Frontal cortex (tissue), 4 donors: ENCODE data around the gene MTREX. TPM values are rescaled to one million over a fixed set of nuclear protein-coding genes. Genes with fewer than 3 reads are reported as not detected.
A peak's percentile ranks its signal among the peaks of the same experiment; 100 is the strongest.

Experiments
- DNase-seq, 2 donors: peaks; one replicate each; pipeline ENCODE4 v3.0.0; 2012; ENCODE audit warnings: low spot score in 2 of 2
- FAIRE-seq: peaks from 2 replicates; lab custom pipeline; 2012; peaks lifted over from hg19 to GRCh38; lab: Jason Lieb, UNC
- total RNA-seq: library from RNA; depleted of rRNA; stranded (reverse); fragments of >200 nt; gene quantifications from one replicate; pipeline ENCODE4 v1.2.3, GENCODE V29; 2014
- donor health status: control.
- donor health status: control.
- donor health status: control.

MTREX gene
- total RNA-seq, 1 donor from 2014 or later = 125 TPM

DNA sequence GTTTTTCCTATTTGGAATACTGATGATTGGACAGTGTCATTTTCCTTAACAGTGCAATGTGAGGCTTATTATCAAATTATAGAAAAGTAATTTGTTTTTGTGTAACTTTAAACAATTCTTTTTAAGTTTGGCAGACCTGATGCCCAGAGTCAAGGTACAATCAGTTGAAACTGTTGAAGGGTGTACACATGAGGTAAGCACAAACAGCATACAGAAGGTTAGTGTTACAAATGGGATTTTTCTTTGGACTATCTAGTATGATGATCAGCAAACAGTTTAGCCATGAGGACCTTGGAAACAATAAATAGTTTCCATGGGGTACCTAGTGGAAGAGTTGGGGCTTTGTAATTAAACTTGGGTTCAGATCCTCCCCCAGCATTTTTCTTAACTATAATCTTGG, 16.2 kb downstream of the MTREX start:
- FAIRE-seq = no peak

GRCh38 chr5:55324815-55325418, 17.1 kb downstream of the MTREX start:
- FAIRE-seq = peak; percentile 94
- DNase-seq = no peak

More for the DNA sequence above, 16.2 kb downstream of the MTREX start:
- no peak for DNase-seq

DNA sequence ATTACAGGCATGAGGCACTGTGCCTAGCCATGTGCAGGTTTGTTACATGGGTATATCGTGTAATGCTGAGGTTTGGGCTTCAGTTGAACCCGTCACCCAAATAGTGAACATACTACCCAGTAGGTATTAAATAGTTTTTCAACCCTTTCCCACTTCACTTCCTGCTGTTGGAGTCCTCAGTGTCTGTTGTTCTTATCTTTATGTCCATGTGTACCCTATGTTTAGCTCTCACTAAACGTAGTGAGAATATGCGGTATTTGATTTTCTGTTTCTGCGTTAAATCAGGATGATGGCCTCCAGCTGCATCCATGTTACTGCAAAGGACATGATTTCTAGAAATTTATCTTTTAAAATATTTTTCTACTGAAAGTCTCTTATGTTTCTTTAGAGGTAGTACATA, 17.8 kb downstream of the MTREX start:
- FAIRE-seq (no peak), DNase-seq (no peak)

GRCh38 chr5:55327281-55327680, 19.5 kb downstream of the MTREX start:
- FAIRE-seq (no peak), DNase-seq (no peak)

DNA sequence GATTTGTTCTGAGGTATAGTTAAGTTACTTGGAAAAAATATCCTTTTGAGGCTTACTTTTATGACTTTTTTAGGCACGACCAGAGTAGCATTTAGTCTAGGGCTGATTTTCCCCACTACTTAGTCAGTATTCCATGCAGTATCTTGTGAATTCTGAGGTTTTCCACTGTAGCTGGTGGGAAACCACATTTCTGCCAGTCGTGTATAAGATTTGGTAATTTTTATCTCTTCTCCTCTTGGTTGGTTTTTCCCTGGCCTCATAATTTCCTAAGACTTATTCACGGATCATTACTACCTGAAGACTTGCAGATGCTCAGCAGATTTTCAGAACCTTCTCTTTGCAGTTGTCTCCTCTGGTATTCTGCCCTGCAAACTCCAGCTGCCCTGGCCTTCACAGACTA, 23.5 kb downstream of the MTREX start:
- no peak for DNase-seq
- no peak for FAIRE-seq

DNA sequence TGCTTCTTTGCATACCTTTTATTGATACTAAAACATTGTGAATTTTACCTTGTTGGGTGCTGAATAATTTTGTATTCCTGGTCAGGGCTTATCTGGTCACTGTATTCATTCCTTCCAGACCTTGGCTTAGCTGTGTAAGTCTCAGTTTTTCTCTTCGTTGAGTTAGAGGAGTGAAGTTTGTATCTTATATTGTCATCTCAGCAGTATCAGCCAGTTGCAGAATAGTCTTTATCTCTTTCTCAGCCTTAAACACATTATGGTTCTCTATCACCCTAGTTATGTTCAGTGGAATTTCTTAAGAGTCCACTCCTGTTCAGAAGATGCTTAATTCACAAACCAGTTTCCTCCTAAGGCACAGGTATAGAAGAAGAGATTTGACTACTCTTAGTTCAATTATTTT, 25.2 kb downstream of the MTREX start:
- DNase-seq (no peak), FAIRE-seq (no peak)

- FAIRE-seq (no peak), DNase-seq (no peak)
These were observed 26.0 kb downstream of the MTREX start for GRCh38 chr5:55333811-55334210.

DNA sequence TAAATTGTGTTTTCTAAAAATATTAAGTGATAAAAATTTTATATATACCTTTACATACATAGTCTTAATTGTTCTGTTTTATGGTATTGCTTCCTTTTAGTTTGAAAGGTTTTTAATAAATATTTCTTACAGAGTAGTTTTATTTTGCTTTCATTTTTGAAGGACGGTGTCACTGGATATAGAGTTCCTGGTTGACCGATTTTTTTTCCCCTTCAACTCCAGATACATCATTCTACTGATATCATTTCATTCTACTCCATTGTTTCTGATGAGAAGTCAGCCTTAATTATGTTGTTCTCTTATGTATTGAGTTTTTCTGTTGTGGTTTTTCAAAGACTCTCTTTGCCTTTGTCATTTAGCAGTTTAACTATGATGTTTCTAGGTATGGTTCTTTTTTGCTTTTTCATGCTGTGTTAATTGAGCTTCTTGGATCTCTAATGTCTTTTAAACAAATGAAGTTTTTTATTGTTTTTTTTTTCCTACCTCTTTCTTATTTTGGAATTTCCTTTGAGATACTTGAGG, 30.4 kb downstream of the MTREX start:
- FAIRE-seq (no peak), DNase-seq (no peak)

DNA sequence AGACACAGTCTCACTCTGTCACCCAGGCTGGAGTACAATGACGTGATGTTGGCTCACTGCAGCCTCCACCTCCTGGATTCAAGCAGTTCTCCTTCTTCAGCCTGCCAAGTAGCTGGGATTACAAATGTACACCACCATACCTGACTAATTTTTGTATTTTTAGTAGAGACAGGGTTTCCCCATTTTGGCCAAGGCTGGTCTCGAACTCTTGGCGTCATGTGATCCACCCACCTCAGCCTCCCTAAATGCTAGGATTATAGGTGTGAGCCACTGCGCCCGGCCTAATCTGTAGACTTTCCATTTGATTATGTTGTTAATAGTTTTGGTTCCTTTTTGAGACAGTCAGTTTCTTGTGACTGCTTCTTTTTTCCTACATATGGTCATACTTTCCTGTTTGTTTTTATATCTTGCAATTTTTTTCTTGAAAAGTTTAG, 31.0 kb downstream of the MTREX start:
- DNase-seq (no peak), FAIRE-seq (no peak)

DNA sequence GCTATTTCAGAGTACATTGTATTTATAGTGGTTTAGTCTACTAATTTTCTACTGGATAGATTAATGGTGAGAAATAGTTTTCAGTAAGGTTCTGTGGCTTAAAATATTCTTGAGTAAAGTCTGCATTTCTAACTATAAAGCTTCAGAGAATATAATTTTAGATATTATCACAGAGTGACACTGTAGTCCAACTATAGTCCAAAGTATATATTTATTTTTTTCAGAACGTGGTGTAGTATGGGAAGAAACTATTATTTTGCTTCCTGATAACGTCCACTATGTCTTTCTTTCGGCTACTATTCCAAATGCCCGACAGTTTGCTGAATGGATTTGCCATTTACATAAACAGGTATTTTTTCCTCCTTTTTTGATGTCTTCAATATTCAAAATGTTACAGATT, 35.3 kb downstream of the MTREX start:
- FAIRE-seq = no peak
- DNase-seq = no peak

DNA sequence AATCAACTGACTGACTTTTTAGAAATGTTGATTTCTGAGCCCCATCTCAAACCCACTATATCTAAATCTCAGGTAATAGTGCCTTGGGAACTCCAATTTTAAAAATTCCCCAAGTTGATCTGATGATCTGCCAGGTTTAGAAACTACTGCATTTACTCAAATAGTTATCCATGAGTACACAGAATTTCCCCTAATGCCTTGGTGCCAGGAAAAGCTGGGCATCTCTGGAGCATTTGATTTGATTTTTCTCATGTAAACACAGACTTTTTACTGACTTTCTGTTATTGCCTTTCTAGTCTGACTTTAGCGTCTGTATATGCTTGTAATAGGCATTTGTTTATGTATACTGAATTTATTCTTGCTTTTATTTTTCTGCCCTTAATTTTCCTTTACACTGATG, 35.8 kb downstream of the MTREX start:
- FAIRE-seq (no peak), DNase-seq (no peak)

DNA sequence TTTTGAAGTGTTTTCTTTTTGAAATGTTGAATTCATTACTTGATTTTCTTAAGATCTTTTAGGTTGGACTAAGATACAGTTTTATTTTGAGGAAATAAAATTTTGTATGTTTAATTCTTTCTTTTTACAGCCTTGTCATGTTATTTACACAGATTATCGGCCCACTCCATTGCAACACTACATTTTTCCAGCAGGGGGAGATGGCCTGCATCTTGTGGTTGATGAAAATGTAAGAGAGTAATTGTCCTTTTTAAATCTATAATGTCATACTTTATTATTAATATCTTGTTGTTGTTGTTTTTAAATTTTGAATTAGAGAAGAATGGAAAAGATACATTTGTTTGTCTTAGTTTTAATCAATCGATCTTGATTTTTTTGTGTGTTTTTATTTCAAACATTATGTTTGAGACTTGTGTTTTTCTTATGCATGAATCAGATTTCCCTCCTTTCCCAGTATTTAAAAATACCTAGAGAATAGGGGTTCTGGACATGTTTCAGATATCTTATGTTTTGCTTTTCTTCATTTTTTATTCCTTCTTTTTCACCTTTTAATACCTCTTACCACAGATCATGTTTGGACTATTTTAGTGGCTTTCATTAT, 36.7 kb downstream of the MTREX start:
- peak; percentile 4 to 12 for DNase-seq
- peak; percentile 98 for FAIRE-seq

DNA sequence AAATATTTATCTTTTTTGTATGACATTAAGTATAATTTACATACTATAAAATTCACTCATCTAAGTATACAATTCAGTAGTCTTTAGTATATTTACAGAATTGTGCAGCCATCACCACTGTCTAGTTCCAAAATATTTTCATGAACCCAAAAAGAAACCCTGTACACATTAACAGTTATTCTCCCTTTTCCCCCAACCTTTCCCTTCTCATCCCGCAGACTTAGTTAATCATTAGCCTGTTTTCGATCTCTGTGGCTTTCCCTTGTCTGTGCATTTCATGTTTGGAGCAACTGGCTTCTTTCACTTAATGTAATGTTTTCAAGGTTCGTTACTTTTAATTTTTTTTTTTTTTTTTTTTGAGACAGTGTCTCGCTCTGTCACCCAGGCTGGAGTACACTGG, 37.5 kb downstream of the MTREX start:
- DNase-seq (no peak), FAIRE-seq (no peak)

- DNase-seq = no peak
- no peak for FAIRE-seq
These were observed 40.0 kb downstream of the MTREX start for GRCh38 chr5:55347786-55348185.

GRCh38 chr5:55350754-55351153, 43.0 kb downstream of the MTREX start:
- DNase-seq (no peak), FAIRE-seq (no peak)

- DNase-seq = no peak
- FAIRE-seq = no peak
These were observed 49.1 kb downstream of the MTREX start for GRCh38 chr5:55356896-55357295.

DNA sequence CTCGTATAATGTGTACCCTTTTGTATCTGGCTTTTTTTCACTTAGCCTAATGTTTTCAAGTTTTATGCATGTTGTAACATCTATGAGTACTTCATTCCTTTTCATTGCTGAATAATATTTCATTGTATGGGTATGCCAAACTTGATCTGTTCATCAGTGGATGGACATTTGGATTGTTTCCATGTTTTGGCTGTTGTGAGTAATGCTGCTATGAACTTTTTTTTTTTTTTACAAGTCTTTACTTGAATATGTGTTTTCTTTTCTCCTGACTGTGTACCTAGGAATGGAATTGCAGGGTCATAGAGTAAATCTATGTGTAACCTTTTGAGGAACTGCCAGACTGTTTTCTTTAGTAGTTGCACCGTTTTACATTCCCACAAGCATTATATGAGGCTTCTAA, 52.4 kb downstream of the MTREX start:
- DNase-seq (no peak), FAIRE-seq (no peak)

DNA sequence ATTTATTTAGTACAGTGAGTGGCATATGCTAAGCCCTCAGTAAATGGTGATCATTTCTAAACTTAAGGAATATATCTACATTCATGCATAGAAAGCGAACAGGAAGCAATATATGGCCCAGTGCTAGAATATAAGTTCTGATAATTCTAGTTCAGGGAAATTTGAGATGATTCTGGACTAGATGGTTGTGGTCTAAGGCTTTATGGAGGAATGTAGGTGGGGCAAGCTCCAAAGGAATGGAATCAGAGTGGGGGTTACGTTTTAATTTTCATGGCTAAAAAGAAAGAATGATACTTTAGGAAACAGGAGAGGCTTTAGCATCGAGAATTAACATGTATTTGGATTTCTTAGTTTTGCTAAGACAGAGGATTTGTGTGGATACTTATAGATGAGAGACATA, 56.1 kb downstream of the MTREX start:
- DNase-seq (no peak), FAIRE-seq (no peak)

GRCh38 chr5:55364537-55365055, 56.8 kb downstream of the MTREX start:
- FAIRE-seq (no peak), DNase-seq (no peak)

DNA sequence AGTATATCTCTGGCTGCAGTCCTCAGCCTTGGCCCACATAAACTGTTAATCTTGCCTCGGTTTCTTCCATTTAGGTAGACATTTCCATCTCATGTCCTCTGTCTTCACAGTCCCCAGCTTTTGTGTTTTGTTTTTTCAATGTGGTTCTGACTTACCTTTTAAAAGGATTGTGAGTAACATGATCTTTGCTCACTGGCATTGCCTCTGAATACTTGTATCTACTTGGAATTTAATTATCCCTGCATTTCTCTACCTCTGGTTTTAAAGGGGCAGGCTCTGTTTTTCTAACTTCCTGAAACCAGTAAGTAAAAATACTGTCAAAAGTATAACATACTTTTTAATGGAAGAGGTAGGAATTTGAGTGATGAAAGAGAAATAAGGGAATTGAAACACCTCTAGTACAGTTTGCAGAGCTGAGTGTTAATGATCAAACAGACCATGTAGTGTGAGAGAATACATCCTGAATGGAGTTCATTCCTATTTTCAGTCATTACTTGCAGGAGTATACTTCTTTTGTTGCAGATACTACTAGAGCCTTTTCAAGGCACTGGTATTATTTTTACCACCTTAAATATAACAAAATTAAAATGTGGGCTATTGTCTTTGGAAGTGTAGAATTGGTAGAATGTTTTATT, 62.6 kb downstream of the MTREX start:
- FAIRE-seq (no peak), DNase-seq (no peak)

DNA sequence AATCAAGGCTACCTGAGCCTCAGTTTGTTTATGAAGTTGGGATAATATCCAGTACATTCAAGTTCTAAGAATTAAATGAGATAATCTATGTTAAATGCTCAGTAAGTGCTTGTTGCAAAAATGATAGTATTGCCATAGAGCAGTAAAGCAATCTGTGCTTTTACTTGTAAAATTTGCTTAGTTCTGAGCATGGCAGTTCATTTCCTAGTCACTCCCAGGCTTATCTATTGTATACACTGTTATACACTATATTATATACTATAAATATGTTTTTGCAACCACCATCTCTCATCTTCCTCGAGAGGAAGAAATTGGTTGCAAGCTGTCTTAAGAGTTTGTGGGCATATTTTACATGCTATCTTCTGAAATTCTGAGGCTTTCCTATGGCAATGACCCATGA, 63.4 kb downstream of the MTREX start:
- DNase-seq (no peak), FAIRE-seq (no peak)
